ENCODE data around the gene B4GALNT2. TPM values are rescaled to one million over a fixed set of nuclear protein-coding genes. Genes with fewer than 3 reads are reported as not detected.

The B4GALNT2 gene
- total RNA-seq, 2 donors from 2014 or later: not detected

DNA sequence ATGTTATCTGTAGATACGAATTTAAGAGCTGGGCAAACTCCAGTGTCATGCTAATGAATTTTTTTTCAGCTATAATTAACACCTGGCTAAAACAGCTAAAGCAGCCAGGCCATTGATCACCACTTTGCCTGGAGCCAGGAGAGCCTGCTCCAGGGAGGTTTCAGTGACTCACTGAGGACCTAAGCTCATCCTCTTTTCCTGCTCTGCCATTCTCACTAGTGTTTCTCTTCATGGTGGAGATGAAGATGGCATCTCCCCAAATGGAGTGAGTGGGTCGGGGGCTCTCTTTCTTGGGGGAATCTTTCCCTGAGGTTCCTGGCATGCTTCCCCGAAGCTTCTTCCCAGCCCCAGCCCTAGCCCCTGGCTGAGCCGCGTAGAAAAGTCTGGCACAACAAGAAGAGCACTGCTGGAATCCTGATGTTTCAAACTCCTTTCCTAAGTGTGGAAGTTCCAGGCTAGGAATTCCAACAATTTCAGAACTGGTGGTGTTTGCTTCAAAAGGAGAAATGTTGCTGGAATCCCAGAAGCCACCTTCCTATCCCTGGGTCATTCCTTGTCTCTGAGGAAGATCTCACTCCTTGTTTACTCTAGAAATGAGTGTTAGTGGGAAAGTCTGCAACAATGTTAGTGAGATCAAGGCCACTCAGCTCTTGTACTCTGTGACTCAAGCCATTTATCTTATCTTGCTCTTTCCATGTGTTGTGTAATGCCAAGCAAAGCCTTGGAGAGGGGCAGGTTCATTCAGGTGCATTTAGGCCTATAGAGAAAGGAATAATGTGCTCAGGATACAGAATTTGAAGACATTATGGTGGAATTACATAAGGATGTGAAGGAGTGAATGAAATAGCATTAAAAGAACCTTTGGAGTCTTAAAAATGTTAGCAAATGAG, 26.0 kb upstream of the B4GALNT2 start:
- H3K36me3 Mint-ChIP-seq (ENCODE audit: insufficient read depth in 2 of 2): no peaks in the 10 kb centered on the region
- peaks cover 4% of the 10 kb centered on the region for H3K4me1 Mint-ChIP-seq (ENCODE audit: low read depth)
- H3K4me3 Mint-ChIP-seq: no peak overlapping the region
- no peak overlapping the region for H3K27ac Mint-ChIP-seq
- peaks cover 9% of the 10 kb centered on the region for H3K27me3 Mint-ChIP-seq (ENCODE audit: low read depth)
- ATAC-seq (replicated peaks in 1 of 2) (no peak), DNase-seq (no peak)
- H3K9me3 Mint-ChIP-seq: no peaks in the 10 kb centered on the region

DNA sequence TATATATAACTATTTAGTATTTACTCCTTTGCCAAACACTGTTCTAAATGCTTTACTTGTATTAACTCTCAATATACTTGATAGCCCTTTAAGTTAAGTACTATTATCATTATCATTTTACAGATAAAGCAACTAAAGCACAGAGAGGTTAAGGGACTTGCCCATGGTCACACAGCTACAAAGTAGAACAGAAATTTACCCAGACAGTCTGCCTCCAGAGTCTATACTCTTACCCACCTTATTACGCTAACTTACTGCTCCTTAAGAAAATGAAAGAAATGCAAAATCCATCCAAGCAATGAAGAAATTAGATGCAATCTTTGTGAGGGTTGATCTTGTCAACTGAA, 25.4 kb upstream of the B4GALNT2 start:
- Mint-ChIP-seq H3K36me3 (ENCODE audit: insufficient read depth in 2 of 2) (no peaks in the 10 kb centered on the region), H3K27ac (no peak overlapping the region), H3K9me3 (no peaks in the 10 kb centered on the region), H3K4me1 (ENCODE audit: low read depth) (no peaks in the 10 kb centered on the region), H3K4me3 (no peak overlapping the region), H3K27me3 (ENCODE audit: low read depth) (peaks cover 4% of the 10 kb centered on the region)
- DNase-seq: no peak
- ATAC-seq (replicated peaks in 1 of 2): no peak

DNA sequence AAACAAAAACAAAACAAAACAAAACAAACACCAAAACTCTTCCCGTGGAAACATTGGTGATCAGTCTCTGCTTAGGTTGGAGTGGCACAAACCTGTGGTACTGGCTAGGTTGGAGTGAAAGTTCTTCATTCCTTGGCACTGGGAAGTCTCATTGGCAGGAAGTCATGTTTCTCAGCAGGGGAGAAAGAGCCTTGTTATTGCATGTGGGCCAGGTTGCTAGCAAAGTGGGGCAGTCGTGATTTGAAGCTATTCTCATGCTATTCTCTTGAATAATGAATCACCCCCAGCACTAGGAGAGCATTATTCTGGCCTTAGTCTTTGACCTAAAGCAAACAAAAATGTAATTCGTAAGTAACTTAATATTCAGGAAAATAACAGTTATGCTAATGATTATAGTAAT, 24.3 kb upstream of the B4GALNT2 start:
- Mint-ChIP-seq H3K4me1 (ENCODE audit: low read depth) (no peaks in the 10 kb centered on the region), H3K36me3 (ENCODE audit: insufficient read depth in 2 of 2) (no peaks in the 10 kb centered on the region), H3K4me3 (no peak overlapping the region), H3K27ac (no peak overlapping the region), H3K9me3 (no peaks in the 10 kb centered on the region), H3K27me3 (ENCODE audit: low read depth) (peaks cover 9% of the 10 kb centered on the region)
- DNase-seq: no peak
- ATAC-seq (replicated peaks in 1 of 2): no peak

- ATAC-seq (replicated peaks in 1 of 2): no peak
- no peak overlapping the region for H3K4me3 Mint-ChIP-seq
Measured at GRCh38 chr17:49110509-49110908, 22.1 kb upstream of the B4GALNT2 start.

DNA sequence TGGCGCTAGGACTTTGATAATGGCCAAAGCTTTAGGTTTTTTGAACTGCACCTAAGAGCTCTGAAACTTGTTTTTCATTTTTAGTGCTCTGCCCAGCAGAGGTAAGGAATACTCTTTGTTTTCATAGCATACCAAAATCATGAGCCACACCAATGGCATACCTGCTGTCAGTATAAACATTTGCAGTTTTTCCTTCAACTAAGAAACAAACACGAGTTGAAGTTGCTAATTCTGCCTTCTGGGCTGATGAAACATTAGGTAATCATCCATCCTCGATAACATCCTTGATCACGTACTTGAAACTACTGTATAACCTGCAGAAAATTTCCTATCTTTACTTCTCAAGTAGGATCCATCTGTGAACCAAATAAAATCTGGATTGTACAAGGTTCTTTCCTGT, 20.6 kb upstream of the B4GALNT2 start:
- H3K9me3 Mint-ChIP-seq: no peaks in the 10 kb centered on the region
- no peaks in the 10 kb centered on the region for H3K36me3 Mint-ChIP-seq (ENCODE audit: insufficient read depth in 2 of 2)
- H3K4me1 Mint-ChIP-seq (ENCODE audit: low read depth): no peaks in the 10 kb centered on the region
- H3K27ac Mint-ChIP-seq: no peak overlapping the region
- peaks cover 31% of the 10 kb centered on the region for H3K27me3 Mint-ChIP-seq (ENCODE audit: low read depth)
- DNase-seq (no peak), ATAC-seq (replicated peaks in 1 of 2) (no peak)
- no peak overlapping the region for H3K4me3 Mint-ChIP-seq

More at GRCh38 chr17:49110509-49110908, 22.1 kb upstream of the B4GALNT2 start:
- no peaks in the 10 kb centered on the region for H3K4me1 Mint-ChIP-seq (ENCODE audit: low read depth)
- H3K27ac Mint-ChIP-seq: no peak overlapping the region
- H3K27me3 Mint-ChIP-seq (ENCODE audit: low read depth): peaks cover 24% of the 10 kb centered on the region
- DNase-seq: no peak
- no peaks in the 10 kb centered on the region for H3K36me3 Mint-ChIP-seq (ENCODE audit: insufficient read depth in 2 of 2)
- H3K9me3 Mint-ChIP-seq: no peaks in the 10 kb centered on the region

GRCh38 chr17:49112936-49113335, 19.6 kb upstream of the B4GALNT2 start:
- Mint-ChIP-seq H3K27ac (no peak overlapping the region), H3K36me3 (ENCODE audit: insufficient read depth in 2 of 2) (no peaks in the 10 kb centered on the region), H3K4me1 (ENCODE audit: low read depth) (no peaks in the 10 kb centered on the region), H3K9me3 (no peaks in the 10 kb centered on the region), H3K4me3 (no peak overlapping the region), H3K27me3 (ENCODE audit: low read depth) (peaks cover 37% of the 10 kb centered on the region)
- DNase-seq (no peak), ATAC-seq (replicated peaks in 1 of 2) (no peak)

DNA sequence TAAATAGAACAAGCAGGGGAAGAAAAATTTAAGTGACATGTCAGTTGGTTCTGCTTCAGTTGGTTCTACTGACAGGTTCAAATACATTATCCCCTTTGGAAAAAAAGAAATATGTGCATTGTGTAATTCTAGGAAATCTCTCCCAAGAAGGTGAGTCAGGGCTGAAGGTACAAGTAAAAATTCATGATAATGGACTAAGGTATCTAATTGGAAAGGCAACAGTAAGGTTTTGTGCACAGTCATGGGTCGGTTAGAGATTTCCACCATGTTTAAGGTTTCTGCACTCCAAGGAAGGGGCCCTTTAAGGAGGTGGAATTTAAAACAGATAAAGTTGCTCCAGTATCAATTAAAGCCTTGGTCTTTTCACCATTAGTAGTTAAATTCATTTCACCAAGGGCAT, 17.9 kb upstream of the B4GALNT2 start:
- Mint-ChIP-seq H3K4me3 (no peak overlapping the region), H3K27ac (no peak overlapping the region), H3K36me3 (ENCODE audit: insufficient read depth in 2 of 2) (no peaks in the 10 kb centered on the region), H3K9me3 (no peaks in the 10 kb centered on the region), H3K27me3 (ENCODE audit: low read depth) (peaks cover 39% of the 10 kb centered on the region), H3K4me1 (ENCODE audit: low read depth) (no peaks in the 10 kb centered on the region)
- ATAC-seq (replicated peaks in 1 of 2) (no peak), DNase-seq (no peak)

GRCh38 chr17:49117587-49118230, 14.9 kb upstream of the B4GALNT2 start:
- Mint-ChIP-seq H3K27me3 (ENCODE audit: low read depth) (peaks cover 63% of the 10 kb centered on the region), H3K4me3 (no peak overlapping the region), H3K9me3 (no peaks in the 10 kb centered on the region), H3K36me3 (ENCODE audit: insufficient read depth in 2 of 2) (no peaks in the 10 kb centered on the region), H3K27ac (no peak overlapping the region), H3K4me1 (ENCODE audit: low read depth) (no peaks in the 10 kb centered on the region)
- ATAC-seq (replicated peaks in 1 of 2): no peak
- DNase-seq: no peak

GRCh38 chr17:49120166-49120565, 12.4 kb upstream of the B4GALNT2 start:
- Mint-ChIP-seq H3K4me3 (no peak overlapping the region), H3K27me3 (ENCODE audit: low read depth) (peaks cover 47% of the 10 kb centered on the region), H3K4me1 (ENCODE audit: low read depth) (no peaks in the 10 kb centered on the region), H3K36me3 (ENCODE audit: insufficient read depth in 2 of 2) (no peaks in the 10 kb centered on the region), H3K9me3 (no peaks in the 10 kb centered on the region), H3K27ac (no peak overlapping the region)
- ATAC-seq (replicated peaks in 1 of 2) (no peak), DNase-seq (no peak)

- no peak for DNase-seq
- no peaks in the 10 kb centered on the region for H3K9me3 Mint-ChIP-seq
- H3K27ac Mint-ChIP-seq: no peak overlapping the region
- H3K4me1 Mint-ChIP-seq (ENCODE audit: low read depth): no peaks in the 10 kb centered on the region
- H3K27me3 Mint-ChIP-seq (ENCODE audit: low read depth): peaks cover 37% of the 10 kb centered on the region
- no peak overlapping the region for H3K4me3 Mint-ChIP-seq
- no peaks in the 10 kb centered on the region for H3K36me3 Mint-ChIP-seq (ENCODE audit: insufficient read depth in 2 of 2)
- no peak for ATAC-seq (replicated peaks in 1 of 2)
Measured at GRCh38 chr17:49121696-49122292, 10.8 kb upstream of the B4GALNT2 start.

DNA sequence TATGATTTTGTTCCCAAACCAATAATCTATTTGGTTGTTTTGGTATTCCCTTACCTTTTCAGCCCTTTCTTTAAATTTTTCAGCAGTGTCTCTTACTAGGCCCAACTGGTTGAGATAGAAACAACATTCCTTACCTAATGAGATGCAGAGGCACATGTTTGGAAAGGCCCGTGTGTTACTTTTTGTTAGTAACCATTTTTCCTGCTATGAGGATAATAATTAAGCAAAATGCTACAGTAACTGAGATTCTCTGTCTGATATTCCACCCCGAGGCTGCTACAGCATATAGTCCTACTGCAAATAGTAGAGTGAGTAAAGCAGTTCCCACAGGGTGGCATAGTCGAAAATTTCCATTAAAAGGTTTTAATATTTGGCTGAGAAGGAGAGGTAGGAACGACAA, 10.0 kb upstream of the B4GALNT2 start:
- Mint-ChIP-seq H3K4me1 (ENCODE audit: low read depth) (no peaks in the 10 kb centered on the region), H3K9me3 (no peaks in the 10 kb centered on the region), H3K27ac (no peak overlapping the region), H3K36me3 (ENCODE audit: insufficient read depth in 2 of 2) (no peaks in the 10 kb centered on the region), H3K27me3 (ENCODE audit: low read depth) (peaks cover 34% of the 10 kb centered on the region), H3K4me3 (no peak overlapping the region)
- ATAC-seq (replicated peaks in 1 of 2) (no peak), DNase-seq (no peak)

DNA sequence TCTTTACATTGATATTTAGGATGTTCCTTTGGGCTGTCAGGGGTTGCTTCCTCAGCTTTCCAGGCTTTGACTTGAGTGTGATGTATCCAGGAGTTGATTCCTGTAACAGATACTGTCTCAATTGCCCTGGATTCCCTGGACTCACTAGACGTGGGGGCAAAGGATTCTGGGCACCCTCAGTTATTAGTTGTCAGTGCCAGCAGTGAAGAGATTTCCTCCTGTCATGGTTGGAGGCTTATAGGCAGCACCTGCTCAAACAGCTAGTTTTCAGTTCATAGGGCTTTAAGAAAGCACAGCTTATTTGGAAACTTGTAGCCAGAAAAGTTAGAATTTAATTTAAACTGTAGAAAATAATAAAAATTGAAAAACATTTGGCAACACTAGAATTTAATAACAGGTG, 9.5 kb upstream of the B4GALNT2 start:
- Mint-ChIP-seq H3K27me3 (ENCODE audit: low read depth) (peaks cover 33% of the 10 kb centered on the region), H3K4me1 (ENCODE audit: low read depth) (no peaks in the 10 kb centered on the region), H3K27ac (no peak overlapping the region), H3K4me3 (no peak overlapping the region), H3K36me3 (ENCODE audit: insufficient read depth in 2 of 2) (no peaks in the 10 kb centered on the region), H3K9me3 (no peaks in the 10 kb centered on the region)
- DNase-seq (no peak), ATAC-seq (replicated peaks in 1 of 2) (no peak)

GRCh38 chr17:49125449-49125848, 7.1 kb upstream of the B4GALNT2 start:
- peaks cover 44% of the 10 kb centered on the region for H3K27me3 Mint-ChIP-seq (ENCODE audit: low read depth)

More at GRCh38 chr17:49125449-49125848, 7.1 kb upstream of the B4GALNT2 start:
- Mint-ChIP-seq H3K4me3 (no peak overlapping the region), H3K9me3 (no peaks in the 10 kb centered on the region), H3K27ac (no peak overlapping the region), H3K36me3 (ENCODE audit: insufficient read depth in 2 of 2) (peaks cover 0 to 2% of the 10 kb centered on the region in 2 donors), H3K4me1 (ENCODE audit: low read depth) (no peaks in the 10 kb centered on the region)
- DNase-seq (no peak), ATAC-seq (replicated peaks in 1 of 2) (no peak)
